ENCODE results near the gene VAV3.

- no peak for TF ChIP-seq NFIC (IDR thresholded peaks at IDR 0.05; ENCODE audit: low read depth, low read length)
- no peak for TF ChIP-seq POLR2AphosphoS2 (IDR thresholded peaks at IDR 0.05; ENCODE audit: low read depth, low read length)
- TF ChIP-seq SMC3 (IDR thresholded peaks at IDR 0.05; ENCODE audit: borderline replicate concordance, low read length), result no peak
- no peak for TF ChIP-seq HDAC2 (IDR thresholded peaks at IDR 0.05)
- no peak for TF ChIP-seq SPI1 (IDR thresholded peaks at IDR 0.05; ENCODE audit: borderline replicate concordance, insufficient read depth, low read depth, low read length)
- TF ChIP-seq ZBTB40 (IDR thresholded peaks at IDR 0.05; ENCODE audit: borderline replicate concordance), result no peak
- no peak for TF ChIP-seq ZNF384 (IDR thresholded peaks at IDR 0.05; ENCODE audit: borderline replicate concordance, low read depth, low read length)
- no peak for TF ChIP-seq SIN3A (IDR thresholded peaks at IDR 0.05; ENCODE audit: low read depth, low read length)
- no peak for TF ChIP-seq CTCF (IDR thresholded peaks at IDR 0.05 in 2 of 3, conservative IDR thresholded peaks at IDR 0.05 in 1 of 3; ENCODE audit: control insufficient read depth in 2 of 3, extremely low read depth in 1 of 3, insufficient read depth in 1 of 3, low read depth in 3 of 3, low read length in 3 of 3)
Observed at GRCh38 chr1:107674486-107674885, 290.5 kb downstream of the VAV3 start.

Measured in GM12878 (cell line).